ENCODE data around the gene ALDH1L1.

- TF ChIP-seq CTCF (IDR thresholded peaks at IDR 0.05; ENCODE audit: control extremely low read depth in 1 of 3, insufficient read depth in 1 of 3, low read depth in 1 of 3, low read length in 3 of 3), result no peak
- no peak for TF ChIP-seq CEBPB (IDR thresholded peaks at IDR 0.05; ENCODE audit: low read depth, low read length)
- TF ChIP-seq TCF12 (IDR thresholded peaks at IDR 0.05; ENCODE audit: low read depth, low read length), result no peak
Measured at GRCh38 chr3:126102011-126102410, 78.4 kb downstream of the ALDH1L1 start.
